LoVo (cell line): ENCODE data around the gene SETD1A.
A peak's percentile ranks its signal among the peaks of the same experiment; 100 is the strongest.

Source experiments
- DNase-seq: peaks from one replicate; pipeline ENCODE4 v3.0.0-alpha.2; 2016; ENCODE audit warnings: low spot score

The SETD1A gene

DNA sequence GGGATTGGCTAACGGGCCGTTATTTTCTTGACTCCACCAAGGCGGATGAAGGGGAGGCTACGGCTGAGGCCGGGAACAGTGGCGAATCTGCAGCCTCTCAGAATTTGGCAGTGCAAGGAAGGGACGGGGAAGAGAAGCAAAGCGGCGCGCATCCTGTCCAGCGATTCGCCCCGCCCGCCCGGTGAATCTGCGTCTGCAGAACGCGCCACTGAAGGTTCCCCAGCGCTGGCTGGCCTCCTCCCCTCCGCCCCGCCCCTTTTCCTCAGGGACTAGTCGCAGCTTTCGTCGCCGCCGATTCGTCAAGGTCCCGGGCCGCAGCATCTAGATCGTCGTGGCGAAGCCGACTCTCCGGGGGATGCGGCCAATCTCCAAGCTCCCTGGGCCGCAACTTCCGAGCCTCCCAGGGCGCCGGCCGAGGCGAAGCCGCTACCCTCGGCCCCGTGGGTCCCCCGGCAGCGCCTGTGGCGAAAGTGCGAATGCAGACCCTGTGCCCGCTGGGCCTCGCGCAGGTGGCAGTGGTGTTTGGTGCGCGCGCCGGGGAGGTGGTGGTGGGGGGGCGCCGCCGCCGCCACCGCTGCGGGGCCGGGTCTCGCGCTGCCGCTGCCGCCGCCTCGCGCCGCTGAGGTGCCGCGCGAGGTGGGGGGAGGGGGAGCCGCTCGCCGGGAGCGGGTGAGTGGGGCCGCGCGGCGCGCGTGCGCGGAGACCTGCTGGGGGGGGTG lies at the start of gene SETD1A:
Gene SETD1A, plus strand, starts transcription at position 299 of the 719 bp plus-strand sequence. CDS start 978 bp downstream, outside the sequence.
- peak; percentile 93 for DNase-seq

DNA sequence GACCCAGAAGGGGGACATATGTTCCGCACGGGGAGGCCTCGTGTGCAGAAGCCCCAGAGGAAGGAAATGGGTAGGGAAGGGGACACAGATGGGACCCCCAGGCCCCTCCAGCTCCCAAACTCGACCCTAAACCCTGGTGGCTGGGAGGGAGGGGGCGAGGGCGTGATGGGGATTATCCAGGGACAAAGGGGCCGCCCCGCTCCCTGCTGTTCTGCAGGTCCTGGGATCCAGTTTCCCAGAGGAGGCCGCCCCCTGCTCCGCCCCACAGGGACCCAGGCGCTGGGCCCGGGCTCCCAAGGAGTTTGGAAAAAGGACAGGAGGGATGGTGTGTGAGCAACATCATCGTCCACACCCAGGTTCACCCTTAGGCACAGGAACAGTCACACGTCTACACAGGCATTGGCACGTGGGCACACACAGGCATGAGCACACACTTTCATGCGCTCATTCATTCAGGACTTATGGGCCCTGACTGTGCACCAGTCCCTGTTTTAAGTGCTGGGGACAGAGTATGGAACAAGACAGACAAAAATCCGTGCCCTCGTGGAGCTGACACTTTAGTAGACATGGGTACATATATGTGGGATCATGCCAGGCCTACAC lies 47.0 kb upstream of the SETD1A start:
- DNase-seq: no peak

DNA sequence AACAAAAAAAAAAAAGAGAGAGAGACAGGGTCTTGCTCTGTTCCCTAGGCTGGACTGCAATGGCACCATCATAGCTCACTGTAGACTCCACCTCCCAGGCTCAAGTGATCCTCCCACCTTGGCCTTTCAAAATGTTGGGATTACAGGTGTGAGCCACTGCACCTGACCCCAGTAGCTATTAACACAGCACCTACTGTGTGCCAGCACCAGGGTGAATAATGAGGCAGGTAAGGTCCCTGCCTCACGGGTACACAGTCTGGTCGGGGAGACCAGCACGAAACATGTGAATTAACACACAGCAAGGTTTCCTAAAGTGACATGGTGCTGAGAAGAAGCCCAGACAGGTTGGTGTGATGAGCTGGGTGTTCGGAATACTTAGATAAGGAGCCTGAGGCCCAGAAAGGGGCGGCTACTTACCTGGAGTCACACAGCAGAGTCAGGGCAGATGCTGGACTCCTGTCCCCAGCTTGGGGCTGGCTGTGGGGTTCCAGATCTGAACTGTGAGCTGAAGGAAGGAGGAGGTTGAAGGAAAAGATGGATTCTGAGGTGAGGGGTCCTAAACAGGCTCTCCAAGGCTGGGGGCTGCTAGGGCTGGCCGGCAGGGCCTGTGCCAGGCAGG lies 44.7 kb upstream of the SETD1A start:
- DNase-seq: no peak

DNA sequence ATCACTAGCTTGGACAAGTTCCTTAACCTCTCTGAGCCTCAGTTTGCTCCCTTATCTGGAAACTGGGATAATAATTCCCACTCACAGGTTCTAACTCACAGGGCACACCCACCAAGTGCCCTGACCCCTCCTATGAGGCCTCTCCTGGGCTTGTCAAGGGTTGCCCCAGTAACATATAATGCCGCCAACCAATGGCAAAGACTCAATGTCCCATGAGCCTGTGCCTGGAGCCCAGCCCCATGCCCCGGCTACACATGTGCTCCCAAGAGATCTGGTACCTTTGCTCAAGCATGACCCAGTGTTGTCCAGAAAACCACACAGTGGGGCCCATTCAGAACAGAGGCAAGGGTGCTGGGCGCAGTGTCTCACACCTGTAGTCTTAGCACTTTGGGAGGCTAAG lies 42.7 kb upstream of the SETD1A start:
- no peak for DNase-seq

DNA sequence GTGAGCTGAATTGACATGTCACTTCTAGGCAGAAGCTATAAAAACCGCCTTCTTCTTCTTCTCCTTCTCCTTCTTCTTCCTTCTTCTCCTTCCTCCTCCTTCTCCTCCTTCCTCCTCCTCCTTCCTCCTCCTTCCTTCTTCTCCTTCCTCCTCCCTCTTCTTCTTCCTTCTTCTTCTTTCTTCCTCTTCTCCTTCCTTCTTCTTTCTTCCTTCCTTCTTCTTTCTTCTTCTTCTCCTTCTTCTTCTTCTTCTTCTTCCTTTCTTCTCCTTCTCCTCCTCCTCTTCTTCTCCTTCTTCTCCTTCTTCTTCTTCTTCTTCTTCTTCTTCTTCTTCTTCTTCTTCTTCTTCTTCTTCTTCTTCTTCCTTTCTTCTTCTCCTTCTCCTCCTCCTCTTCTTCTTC lies 38.9 kb upstream of the SETD1A start:
- DNase-seq: no peak

DNA sequence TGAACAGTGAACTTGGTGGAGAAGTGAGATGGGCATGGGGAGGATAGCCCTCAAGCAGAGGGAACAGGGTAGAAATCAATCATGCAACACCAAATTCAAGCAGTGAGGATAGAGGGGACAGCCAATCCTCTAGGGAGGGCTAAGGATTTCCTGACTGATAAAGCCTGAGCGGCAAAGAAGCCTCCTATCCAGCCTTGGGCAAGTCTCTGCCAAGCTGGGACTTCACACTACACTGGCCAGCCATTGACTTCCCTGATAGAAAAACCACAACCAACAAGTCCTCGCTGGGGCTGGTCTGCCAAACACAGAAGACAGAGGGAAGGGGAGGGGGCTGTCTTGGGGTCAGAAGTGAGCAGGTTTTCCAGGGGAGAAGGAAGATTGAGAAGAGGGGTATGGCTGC lies 36.7 kb upstream of the SETD1A start:
- DNase-seq: no peak

DNA sequence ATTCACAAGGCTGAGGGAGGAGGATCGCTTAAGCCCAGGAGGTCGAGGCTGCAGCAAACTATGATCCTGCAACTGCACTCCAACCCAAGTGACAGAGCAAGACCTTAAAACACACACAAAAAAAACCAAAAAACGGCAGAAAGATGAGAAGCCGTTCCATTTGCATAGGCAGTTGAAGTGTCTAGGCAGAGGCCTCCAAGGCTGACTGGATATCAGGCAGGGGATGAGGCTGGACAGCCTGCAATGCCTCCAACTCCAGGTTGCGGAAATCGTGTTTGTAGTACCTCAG lies 36.2 kb upstream of the SETD1A start:
- no peak for DNase-seq

DNA sequence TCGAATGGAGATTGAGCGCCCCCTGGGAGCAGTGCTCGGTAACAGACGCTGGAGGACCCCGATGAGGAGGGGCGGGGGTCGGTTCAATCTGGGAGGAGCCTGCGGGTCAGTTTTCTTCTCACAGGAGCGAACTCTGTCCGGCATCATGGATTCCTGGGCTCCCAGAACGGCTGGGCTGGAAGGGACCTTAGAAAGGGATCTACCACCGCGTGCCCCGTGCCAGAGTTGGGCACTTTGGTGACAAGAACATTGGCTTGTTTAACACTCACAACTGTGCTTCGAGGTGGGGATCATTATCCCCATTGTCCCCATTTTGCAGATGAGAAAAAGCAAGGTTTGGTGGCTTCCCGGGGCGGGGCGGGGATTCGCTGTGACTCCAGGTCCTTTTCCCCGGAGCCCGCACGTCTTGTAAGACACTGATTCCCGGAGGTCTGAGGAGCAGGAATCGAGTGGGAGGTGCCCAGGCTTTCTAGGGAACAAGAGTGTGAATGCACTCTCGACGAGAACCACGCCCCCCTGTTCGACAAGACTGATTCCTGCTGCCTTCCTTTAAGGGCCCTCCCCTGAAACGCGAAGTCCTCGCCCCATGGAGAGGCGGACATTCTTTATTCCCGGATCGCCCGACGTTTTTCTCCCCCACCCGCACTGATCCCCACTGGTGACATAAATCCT lies 35.7 kb upstream of the SETD1A start:
- peak; percentile 38 for DNase-seq

DNA sequence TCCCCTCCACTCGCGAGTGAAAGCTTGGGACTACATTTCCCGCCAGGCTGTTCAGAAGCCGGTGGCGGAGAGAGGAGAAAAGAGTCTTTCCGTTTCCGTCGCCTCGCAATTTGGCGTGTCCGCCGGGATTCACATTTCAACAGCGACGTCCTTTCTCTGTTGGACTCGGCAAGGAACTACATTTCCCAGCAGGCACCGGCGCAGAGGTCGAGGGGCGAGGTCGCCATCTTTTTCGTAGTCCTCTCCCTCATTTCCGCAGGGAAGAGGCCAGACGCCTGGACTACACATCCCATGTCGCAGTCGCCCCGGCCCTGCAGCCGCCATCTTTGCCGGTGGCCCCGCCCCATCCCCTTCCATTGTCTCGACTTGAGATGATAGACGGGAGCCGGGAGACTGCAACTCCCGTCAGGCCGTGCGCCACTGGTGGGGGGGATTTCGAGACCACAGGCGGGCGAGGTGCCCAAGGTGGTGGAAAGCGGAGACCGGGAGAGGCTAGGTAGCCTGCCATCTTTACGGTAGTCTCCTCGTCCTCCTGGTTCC lies 35.1 kb upstream of the SETD1A start:
- DNase-seq: peak; percentile 98

DNA sequence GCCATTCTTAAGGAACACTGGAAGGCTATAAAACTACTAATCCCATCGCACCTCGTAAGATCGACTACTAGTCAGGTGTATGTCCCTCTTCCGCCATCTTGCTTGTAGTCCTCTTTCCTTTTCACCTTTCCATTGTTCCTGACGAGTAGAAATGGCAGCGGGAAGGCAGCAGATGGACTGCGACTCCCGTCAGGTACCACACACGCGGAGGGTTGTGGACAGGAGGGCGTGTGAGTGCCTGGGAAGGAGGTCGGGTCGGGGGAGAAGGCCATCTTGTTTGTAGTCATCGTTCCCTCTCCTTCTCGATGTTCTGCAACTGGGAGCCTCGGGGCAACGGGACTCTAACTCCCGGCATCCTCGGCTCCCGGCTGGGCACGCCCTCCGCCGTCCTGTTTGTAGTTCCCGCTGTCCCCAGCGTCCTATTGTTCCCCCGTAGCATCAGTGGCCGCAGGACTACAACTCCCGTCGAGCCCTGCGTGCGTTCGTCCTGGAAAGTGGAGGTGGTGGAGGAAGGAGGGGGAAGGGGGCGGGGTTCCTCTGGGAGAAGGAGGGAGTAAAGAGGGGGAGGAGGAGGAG lies 34.5 kb upstream of the SETD1A start:
- peak; percentile 99 for DNase-seq

DNA sequence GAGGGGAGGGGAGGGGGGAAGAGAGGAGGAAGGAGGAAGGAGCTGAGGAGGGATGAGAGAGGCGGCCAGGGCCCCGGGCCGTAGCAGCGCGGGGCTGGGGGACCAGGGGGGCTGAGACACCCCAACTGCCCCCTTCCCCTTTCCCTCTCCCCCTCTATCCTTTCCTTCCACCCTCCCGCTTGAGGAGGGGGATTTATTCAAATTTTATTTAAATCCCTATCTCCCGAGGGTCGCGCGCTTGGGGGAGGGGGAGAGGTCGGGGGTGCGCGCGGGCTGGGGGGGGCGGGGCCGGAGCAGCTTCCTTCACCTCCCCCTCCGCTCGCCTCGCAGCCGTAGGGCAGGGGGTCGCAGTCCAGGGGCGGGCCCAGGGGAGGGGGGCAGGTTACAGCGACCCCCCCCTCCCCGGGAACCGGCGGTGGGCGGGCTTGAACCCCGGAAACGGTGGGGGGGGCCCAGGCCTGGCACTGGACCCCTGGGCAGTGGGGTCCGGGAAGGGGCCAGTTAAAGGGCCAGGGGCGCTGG lies 33.9 kb upstream of the SETD1A start, which contains the start of gene FBXL19:
Gene FBXL19, plus strand, starts transcription at position 19 of the 522 bp plus-strand sequence. CDS start 2,183 bp downstream, outside the sequence.
- DNase-seq: no peak

DNA sequence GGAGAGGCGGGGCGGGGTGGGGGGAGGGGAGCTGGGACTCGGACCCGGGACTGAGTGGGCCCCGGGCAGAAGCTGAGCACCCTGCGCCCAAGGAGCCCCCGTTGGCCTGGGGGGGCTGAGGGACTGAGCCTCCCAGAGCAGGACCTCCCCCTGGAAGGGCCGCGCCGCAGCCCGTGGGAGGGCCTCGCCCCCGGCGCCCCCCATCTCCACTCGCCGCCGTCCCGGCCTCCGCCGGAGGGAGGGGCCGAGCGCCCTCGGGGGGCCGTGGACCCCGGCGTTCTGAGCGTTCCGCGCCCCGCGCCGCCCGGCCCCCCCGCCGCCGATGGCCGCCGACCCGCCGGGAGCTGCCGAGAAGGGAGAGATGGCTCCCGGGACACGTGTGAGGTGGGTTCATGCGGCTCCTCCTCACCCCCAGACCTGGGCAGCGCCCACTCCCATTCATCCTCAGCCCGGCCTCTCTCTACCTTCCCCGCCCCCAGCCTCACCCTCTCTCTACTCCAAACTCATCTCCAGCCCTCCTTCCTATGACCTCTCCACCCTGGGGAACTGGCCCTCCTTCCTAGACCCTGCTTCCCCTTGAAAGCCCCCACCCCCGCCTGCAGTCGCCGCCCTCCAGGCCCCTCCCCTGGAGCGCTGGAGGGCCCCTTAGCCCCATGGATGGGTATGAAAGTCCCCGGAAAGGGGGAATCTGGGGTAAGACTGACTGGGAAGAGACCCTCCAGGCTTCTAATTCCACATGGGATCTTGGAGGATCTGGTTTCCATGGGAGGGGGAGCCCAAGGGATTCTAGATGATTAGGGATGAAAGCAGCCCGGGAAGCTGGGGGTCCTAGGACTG lies 33.3 kb upstream of the SETD1A start:
- no peak for DNase-seq

DNA sequence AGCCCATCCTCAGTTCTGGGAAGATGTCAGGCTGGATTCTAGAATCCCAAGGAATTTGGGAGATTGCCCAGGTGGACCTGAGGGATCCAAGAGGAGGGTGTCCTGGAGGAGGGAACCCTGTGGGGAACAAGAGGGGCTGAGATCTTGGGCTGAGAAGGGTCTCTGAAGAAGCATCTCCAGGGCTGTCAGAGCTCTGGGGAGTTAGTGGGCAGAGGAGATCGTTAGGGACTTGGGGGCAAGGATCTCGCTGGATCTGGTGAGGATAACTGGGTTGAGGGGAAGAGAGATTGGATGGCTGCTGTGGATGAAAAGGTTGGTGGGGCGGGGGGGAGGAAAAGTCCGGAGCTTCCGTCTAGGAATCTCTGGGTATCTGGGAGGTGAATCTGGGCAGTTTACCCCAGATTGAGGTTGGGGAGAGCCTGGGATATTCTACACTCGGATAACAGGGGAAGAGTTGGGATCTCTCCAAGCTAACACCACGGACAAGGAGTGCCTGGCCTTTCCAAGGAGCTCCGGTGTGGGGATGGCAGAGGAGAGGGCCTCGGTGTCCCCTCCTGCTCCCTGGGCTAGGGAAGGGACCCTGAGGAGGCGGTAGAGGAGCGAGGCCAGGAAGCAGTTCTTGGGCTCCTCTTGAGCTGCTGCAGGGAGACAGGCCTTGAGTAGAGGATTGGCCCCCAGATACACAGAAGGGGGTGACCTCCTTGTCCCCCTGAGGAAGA lies 32.5 kb upstream of the SETD1A start:
- no peak for DNase-seq

DNA sequence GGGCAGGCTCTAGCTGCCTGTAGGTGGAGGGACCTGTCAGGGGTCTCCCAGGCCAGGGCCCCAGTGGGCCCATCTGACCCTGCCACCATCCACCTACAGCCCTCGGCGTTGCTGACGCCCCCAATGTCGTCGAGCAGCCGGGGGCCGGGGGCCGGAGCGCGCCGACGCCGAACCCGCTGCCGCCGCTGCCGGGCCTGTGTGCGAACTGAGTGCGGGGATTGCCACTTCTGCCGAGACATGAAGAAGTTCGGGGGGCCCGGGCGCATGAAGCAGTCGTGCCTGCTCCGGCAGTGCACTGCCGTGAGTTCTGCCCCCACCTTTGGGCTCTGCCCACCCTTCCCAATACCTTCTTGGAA lies 31.9 kb upstream of the SETD1A start:
- DNase-seq: no peak

DNA sequence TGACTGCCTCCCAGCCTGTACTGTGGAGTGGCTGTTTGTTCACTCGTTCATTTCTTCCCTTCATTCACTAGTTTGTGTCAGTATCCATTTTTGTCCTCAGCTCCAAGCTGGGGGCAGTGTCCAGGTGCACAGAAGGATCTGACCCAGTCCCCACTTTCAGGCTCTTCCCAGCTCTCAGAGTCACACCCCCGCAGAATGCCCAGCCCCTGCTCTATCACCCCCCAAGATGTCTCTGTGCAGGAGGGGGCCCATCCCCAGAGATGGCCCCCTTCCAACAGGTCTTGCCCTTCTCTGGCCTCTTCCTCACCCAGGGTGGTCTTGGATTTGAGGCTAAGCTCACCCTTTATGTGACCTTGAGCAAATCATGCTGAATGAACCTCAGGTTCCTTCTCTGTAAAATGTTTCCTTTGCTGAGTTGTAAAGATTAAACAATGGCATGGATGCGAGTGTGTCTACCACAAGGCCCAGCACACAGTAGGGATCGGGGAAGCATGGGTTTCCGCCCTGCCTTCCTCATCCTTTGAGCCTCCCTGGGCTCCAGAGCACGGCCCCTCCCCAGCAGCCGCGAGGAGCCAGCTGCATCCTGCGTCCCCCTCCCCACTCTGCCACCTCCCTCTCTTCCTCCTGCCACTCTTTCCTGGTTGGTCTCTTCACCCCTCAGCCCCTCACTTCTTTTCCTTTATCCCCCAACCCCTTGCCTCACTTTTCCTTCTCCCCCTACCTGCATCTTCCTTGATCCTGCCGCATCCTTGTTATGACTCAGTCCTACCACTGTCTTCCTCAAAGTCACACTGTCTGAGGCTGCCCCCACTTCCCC lies 31.4 kb upstream of the SETD1A start:
- DNase-seq: no peak

DNA sequence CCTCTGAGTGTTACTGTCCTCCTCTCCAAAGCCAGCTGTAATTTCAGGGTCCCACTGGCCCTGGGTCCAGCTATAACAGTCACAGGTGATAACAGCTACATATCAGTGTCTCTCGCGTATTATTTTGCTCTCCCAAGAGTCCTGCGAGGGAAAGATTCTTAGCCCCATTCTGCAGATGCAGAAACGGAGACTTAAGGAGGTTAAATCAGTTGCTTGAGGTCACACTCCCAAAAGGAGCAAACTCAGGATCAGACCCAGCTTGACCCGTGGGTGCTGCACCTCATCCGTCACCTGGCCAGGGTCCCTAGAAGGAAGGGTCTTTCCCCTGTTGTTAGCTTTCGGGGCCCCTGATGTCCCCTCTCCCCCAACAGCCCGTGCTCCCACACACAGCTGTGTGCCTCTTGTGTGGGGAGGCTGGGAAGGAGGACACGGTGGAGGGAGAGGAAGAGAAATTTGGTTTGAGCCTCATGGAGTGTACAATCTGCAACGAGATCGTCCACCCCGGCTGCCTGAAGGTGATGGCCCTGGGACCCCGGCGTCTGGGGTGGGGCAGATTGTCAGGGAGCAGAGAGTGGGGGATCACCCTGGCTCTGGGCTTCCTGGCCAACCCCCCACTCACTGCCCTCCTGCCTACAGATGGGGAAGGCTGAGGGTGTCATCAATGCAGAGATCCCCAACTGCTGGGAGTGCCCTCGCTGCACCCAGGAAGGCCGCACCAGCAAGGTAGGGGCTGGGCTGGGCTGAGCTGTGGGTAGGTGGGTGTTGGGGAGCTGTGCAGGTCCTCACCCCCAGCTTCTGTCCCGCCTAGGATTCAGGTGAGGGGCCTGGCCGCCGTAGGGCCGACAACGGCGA lies 30.4 kb upstream of the SETD1A start:
- DNase-seq: no peak

DNA sequence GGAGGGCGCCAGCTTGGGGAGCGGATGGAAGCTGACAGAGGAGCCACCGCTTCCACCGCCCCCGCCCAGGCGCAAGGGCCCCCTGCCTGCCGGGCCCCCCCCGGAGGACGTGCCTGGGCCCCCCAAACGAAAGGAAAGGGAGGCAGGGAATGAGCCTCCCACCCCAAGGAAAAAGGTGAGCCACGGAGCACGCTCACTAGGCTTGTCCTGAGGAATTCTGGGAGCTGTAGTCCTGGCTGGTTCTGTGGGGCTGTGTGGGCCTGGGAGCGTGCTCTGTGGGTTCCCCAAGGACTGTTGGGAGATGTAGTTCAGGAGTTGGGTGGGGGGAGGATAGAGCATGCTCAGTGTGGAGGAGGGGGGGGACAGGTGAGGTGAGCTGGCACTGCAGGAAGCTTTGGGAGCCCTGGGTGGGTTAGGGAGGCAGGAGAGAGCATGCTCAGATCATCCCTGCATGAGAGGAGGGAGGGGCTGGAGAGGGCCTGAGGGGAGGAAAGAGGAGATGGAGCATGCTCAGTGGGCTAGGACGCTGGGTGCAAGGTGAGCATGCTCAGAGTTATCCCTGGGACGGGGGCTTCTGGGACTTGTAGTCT lies 29.7 kb upstream of the SETD1A start:
- no peak for DNase-seq

DNA sequence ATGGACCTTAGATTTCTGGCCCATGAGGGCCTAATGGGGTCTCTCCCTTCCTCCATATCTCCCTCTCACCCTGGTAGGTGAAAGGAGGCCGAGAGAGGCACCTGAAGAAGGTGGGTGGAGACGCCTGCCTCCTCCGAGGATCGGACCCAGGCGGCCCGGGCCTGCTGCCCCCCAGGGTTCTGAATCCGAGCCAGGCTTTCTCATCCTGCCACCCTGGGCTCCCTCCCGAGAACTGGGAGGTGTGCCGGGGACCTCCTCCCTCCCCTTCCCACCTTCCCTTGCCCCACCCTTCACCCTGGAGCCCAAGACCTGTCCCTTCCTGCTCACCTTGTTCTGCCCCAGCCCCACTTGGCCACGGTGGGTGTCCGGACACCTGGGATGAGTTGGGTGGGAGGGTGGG lies 29.2 kb upstream of the SETD1A start:
- DNase-seq: no peak
